ENCODE data around the gene CDH2.

DNA sequence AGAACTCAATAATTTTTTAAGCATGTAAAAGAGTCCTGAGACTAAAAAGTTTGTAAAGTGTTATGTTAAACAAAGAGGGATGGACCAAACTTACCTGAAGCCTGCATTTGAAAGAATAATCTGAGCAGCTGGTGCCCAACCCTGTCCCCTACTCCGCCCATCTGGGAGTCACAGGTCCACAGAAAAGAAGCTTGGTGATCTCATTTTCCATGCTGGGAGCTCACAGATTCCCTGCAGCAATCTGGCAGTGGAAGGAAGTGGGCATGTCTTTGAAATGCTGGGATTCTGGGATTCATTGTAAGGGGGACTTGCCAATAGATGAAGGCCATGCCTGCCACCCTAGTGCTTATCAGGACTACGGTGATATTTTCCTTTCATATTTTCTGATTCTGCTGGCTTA lies 17.9 kb downstream of the CDH2 start:
- TF ChIP-seq CTCF (conservative IDR thresholded peaks at IDR 0.05 in 1 of 2, IDR thresholded peaks at IDR 0.05 in 1 of 2; ENCODE audit: low read depth in 1 of 2, low read length in 2 of 2) (no peak), EZH2 (IDR thresholded peaks at IDR 0.05; ENCODE audit: low read length, missing control alignments) (no peak)
